Heart left ventricle (tissue), 16 donors: ENCODE data around the gene SLC25A4. TPM values are rescaled to one million over a fixed set of nuclear protein-coding genes. Genes with fewer than 3 reads are reported as not detected.

Experiments
- ATAC-seq, 4 donors: fragments of 200-7000 bp; cut with Tn5 transposase; one replicate each; pipeline ENCODE4 v1.9.1; 2020 to 2022; ENCODE audit warnings: moderate library complexity in 4 of 4, mild to moderate bottlenecking in 3 of 4, moderate number of reproducible peaks in 1 of 4
- DNase-seq, 5 donors: peaks; one replicate each; pipeline ENCODE4 v3.0.0-alpha.2; 2020
- H3K27ac ChIP-seq, 12 donors: fragments of 200-600 bp; sonication (generic) in 4 of 12; one replicate each; pipeline versions ENCODE4 v1.5.0 to v1.8.0; 2016 to 2022; ENCODE audit warnings: mild to moderate bottlenecking in 2 of 12
- H3K27me3 ChIP-seq, 9 donors: fragments of 200-600 bp; sonication (generic) in 2 of 9; one replicate each; pipeline versions ENCODE4 v1.5.1 to v1.8.0; 2016 to 2022; ENCODE audit warnings: mild to moderate bottlenecking in 3 of 9
- H3K36me3 ChIP-seq, 9 donors: fragments of 200-600 bp; sonication (generic) in 2 of 9; one replicate each; pipeline versions ENCODE4 v1.5.0 to v1.8.0; 2018 to 2022; ENCODE audit warnings: mild to moderate bottlenecking in 2 of 9
- H3K4me1 ChIP-seq, 12 donors: fragments of 200-600 bp; sonication (generic) in 4 of 12; one replicate each; pipeline versions ENCODE4 v1.5.0 to v1.8.0; 2016 to 2022; ENCODE audit warnings: mild to moderate bottlenecking in 3 of 12
- H3K4me3 ChIP-seq, 12 donors: fragments of 200-600 bp; sonication (generic) in 4 of 12; one replicate each; pipeline versions ENCODE4 v1.5.0 to v1.8.0; 2017 to 2022; ENCODE audit warnings: mild to moderate bottlenecking in 9 of 12, moderate library complexity in 4 of 12
- H3K9me3 ChIP-seq, 12 donors: fragments of 200-600 bp; sonication (generic) in 4 of 12; one replicate each; pipeline versions ENCODE4 v1.5.0 to v1.8.0; 2016 to 2022; ENCODE audit warnings: mild to moderate bottlenecking in 1 of 12
- POLR2A ChIP-seq, 2 donors: fragments of 450-650 bp; IDR thresholded peaks; one replicate each; pipeline ENCODE4 v1.6.1; 2017; ENCODE audit warnings: antibody characterized with exemption in 2 of 2, mild to moderate bottlenecking in 2 of 2, moderate library complexity in 2 of 2
- WGBS, 4 donors: extraction: QIAGEN DNeasy Blood & Tissue Kit in 2 of 4; methylation state at CpG; one replicate each; pipeline versions ENCODE4 v1.1.5 to v1.1.7; 2013 to 2018; 5-methylcytosine and 5-hydroxymethylcytosine counted together
- intact Hi-C, 10 donors: fragments of 100-400 bp; cut with DNase I; formaldehyde crosslinking; loops; one replicate each; pipeline versions ENCODE4 v1.11.1 to v1.14.2; 2022
- polyA plus RNA-seq, 2 donors: library from polyadenylated mRNA; stranded (reverse); fragments of 200-250 nt; gene quantifications; one replicate each; pipeline ENCODE4 v1.2.3, GENCODE V29; 2013
- total RNA-seq, 9 donors: library from RNA; depleted of rRNA in 2 of 9; stranded (reverse); fragments of >200 nt in 2 of 9; fragmentation: NEBNext Ultra II Directional in 3 of 9; extraction: Animal tissue kit (Norgen Biotek cat#: 25700) in 3 of 9; gene quantifications; one replicate each; pipeline versions ENCODE4 v1.1.0 to v1.2.4, GENCODE V29; 2016 to 2023
- TF ChIP-seq, protein P1 (sequence below), 12 donors: fragments of 200-600 bp; sonication (generic) in 4 of 12; IDR thresholded peaks; one replicate each; pipeline versions ENCODE4 v1.5.0 to v1.8.0; 2018 to 2022; ENCODE audit warnings: antibody characterized with exemption in 12 of 12, mild to moderate bottlenecking in 5 of 12
- donor health status: ischemic (EF 13 %, LVEDD 7.1; RV severe dilation, severe dysfunction).
- donor health status: healthy with polysubstance abuse.
- donor health status: DM: no; HTN: yes; CAD: no.
- donor health status: DM: no; HTN: no; CAD: no.
- donor health status: ischemic (EF 25% LVEDD 6.9; RV normal size, moderate dysfunction).
- donor health status: ischemic (EF 25% LVEDD 5.7; RV mildly dilated, moderate dysfunction).
- donor health status: healthy.
- donor health status: DM: yes; HTN: yes; CAD: no.
- donor health status: ischemic (EF 35%, LVEDD 5.7; RV mildly dilated, moderate dysfunction).
- donor health status: nonischemic (EF 11% LVEDD 7.7; RV severe dilation, severe dysfunction).
- donor health status: DM: yes; HTN: yes; CAD: no.
- donor health status: PGD.
- donor health status: ischemic (EF 29% LVEDD 5.4; RV normal size, mild dysfunction).
- donor health status: nonischemic (EF 23%, LVEDD 6.1; RV moderate dilation, normal function).

SLC25A4 gene
- total and polyA plus RNA-seq, 11 donors = 878 to 2,214 (median 1,482) TPM

DNA sequence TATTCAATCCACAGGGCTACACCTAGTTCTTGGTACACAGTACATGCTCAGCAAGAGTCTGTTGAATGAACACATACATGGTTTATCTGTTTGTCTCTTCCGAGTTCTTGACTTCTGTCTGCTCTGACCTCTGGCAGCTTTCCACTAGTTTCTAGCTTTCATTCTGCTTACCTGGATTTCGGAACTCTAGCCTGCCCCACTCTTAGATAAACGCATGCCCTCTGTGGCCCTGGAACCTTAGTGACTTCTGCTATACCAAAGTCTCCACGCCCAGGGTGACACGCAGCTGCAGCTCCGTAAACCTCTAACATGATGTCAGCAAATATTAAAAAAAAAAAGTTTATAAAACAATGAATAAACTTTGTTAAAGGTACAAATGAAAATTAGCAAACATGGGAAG is 1.3 kb upstream of the SLC25A4 start:
- TF ChIP-seq POLR2A (IDR thresholded peaks at IDR 0.05) = no peak
- TF ChIP-seq, protein P1, sequence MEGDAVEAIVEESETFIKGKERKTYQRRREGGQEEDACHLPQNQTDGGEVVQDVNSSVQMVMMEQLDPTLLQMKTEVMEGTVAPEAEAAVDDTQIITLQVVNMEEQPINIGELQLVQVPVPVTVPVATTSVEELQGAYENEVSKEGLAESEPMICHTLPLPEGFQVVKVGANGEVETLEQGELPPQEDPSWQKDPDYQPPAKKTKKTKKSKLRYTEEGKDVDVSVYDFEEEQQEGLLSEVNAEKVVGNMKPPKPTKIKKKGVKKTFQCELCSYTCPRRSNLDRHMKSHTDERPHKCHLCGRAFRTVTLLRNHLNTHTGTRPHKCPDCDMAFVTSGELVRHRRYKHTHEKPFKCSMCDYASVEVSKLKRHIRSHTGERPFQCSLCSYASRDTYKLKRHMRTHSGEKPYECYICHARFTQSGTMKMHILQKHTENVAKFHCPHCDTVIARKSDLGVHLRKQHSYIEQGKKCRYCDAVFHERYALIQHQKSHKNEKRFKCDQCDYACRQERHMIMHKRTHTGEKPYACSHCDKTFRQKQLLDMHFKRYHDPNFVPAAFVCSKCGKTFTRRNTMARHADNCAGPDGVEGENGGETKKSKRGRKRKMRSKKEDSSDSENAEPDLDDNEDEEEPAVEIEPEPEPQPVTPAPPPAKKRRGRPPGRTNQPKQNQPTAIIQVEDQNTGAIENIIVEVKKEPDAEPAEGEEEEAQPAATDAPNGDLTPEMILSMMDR (IDR thresholded peaks at IDR 0.05) = no peak
- Histone ChIP-seq H3K36me3 (peaks cover 0 to 22% (median 11%) of the 10 kb centered on the region in 9 donors), H3K27ac (peak overlapping the region; percentile 77 to 97 (median 88)), H3K9me3 (no peaks in the 10 kb centered on the region), H3K27me3 (peaks cover 0 to 15% (median 0%) of the 10 kb centered on the region in 9 donors), H3K4me3 (no peak overlapping the region), H3K4me1 (peaks cover 0 to 66% (median 29%) of the 10 kb centered on the region in 12 donors)
- DNase-seq (no peak), ATAC-seq (no peak)
- intact Hi-C loops = loop anchor here in 2 of 10 donors (5.0 to 10.0 kb wide), 2 partner anchors 41 to 317 kb away; partner anchors contain the start of gene ACSL1 (in 2 of the 2)
- 53 to 68% (median 57%) methylated on average over 6 of the region's 6 CpGs for WGBS, 4 donors

DNA sequence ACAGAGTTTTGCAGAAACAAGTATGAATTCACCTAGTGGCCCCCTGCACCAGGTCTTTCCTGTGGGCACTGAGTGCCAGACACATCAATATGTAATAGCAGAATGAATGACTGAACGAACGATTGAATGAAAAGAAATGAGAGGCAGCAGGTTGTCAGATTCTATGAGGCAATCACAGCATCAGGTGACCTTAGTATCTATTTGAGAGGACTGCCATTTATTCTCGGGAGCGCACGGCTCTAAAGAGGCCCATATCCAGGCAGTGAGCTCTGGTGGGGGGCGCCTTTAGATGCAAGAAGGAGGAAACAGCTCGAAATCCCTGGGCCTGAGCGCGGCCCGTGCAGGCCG is 528 bp upstream of the SLC25A4 start:
- intact Hi-C loops = loop anchor here in 2 of 10 donors (5.0 to 10.0 kb wide), 2 partner anchors 40 to 318 kb away; partner anchors contain the start of gene ACSL1 (in 2 of the 2)
- peaks cover 0 to 67% (median 27%) of the 10 kb centered on the region in 12 donors for H3K4me1 ChIP-seq
- WGBS, 4 donors = 6 to 16% (median 7%) methylated on average over 6 to 11 of the region's 11 CpGs
- ATAC-seq = no peak
- H3K9me3 ChIP-seq = no peaks in the 10 kb centered on the region
- H3K36me3 ChIP-seq = peaks cover 0 to 30% (median 18%) of the 10 kb centered on the region in 9 donors
- no peak for DNase-seq
- peak overlapping the region; percentile 77 to 97 (median 88) for H3K27ac ChIP-seq
- peak overlapping the region; percentile 43 to 89 (median 74) for H3K4me3 ChIP-seq
- H3K27me3 ChIP-seq = peaks cover 0 to 15% (median 0%) of the 10 kb centered on the region in 9 donors
- TF ChIP-seq POLR2A (IDR thresholded peaks at IDR 0.05) = no peak
- TF ChIP-seq, protein P1 (IDR thresholded peaks at IDR 0.05) = no peak

DNA sequence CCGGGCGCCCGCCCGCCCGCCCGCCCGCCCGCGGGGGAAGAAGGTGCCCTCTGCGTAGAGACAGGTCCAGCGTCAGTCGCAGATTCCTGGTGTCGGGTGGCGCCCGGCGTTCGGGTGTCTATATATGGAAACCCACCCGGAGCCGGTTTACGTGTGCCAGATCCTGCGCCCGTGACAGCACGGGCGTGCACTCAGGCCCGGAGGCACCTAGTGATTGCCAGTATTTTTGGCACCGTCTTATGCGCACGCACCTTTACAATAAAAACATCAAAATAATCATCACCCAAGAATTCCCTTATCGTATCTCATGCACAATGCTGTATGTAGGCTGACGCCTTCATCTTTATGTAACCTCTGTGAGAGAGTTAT is 519 bp downstream of the SLC25A4 start:
- Histone ChIP-seq H3K4me3 (peak overlapping the region; percentile 43 to 89 (median 74)), H3K36me3 (peaks cover 0 to 38% (median 20%) of the 10 kb centered on the region in 9 donors), H3K9me3 (no peaks in the 10 kb centered on the region), H3K27me3 (peaks cover 0 to 15% (median 0%) of the 10 kb centered on the region in 9 donors), H3K4me1 (peaks cover 0 to 67% (median 24%) of the 10 kb centered on the region in 12 donors), H3K27ac (peak overlapping the region; percentile 77 to 97 (median 88))
- TF ChIP-seq, protein P1 (IDR thresholded peaks at IDR 0.05) = no peak
- TF ChIP-seq POLR2A (IDR thresholded peaks at IDR 0.05) = no peak
- intact Hi-C loops = loop anchor here in 2 of 10 donors (5.0 to 10.0 kb wide), 2 partner anchors 39 to 319 kb away; partner anchors contain the start of gene ACSL1 (in 2 of the 2)
- whole genome bisulfite sequencing, 4 donors = 1 to 4% (median 1%) methylated on average over 14 to 30 of the region's 30 CpGs
- DNase-seq = peak; percentile 78 to 86 (median 79)
- peak; percentile 31 to 58 (median 46) for ATAC-seq

DNA sequence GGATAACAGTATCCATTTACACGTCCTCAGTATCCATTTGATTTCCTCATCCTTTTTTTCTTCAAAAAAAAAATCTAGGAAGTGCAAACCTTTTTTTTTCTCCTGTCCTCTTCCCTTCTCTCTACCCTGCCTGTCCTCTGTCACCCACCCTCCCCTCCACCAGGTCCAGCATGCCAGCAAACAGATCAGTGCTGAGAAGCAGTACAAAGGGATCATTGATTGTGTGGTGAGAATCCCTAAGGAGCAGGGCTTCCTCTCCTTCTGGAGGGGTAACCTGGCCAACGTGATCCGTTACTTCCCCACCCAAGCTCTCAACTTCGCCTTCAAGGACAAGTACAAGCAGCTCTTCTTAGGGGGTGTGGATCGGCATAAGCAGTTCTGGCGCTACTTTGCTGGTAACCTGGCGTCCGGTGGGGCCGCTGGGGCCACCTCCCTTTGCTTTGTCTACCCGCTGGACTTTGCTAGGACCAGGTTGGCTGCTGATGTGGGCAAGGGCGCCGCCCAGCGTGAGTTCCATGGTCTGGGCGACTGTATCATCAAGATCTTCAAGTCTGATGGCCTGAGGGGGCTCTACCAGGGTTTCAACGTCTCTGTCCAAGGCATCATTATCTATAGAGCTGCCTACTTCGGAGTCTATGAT is 1.7 kb downstream of the SLC25A4 start:
- H3K4me1 ChIP-seq = peaks cover 0 to 59% (median 22%) of the 10 kb centered on the region in 12 donors
- peaks cover 0 to 15% (median 0%) of the 10 kb centered on the region in 9 donors for H3K27me3 ChIP-seq
- H3K36me3 ChIP-seq = peaks cover 0 to 43% (median 20%) of the 10 kb centered on the region in 9 donors
- no peaks in the 10 kb centered on the region for H3K9me3 ChIP-seq
- H3K4me3 ChIP-seq = peak overlapping the region; percentile 43 to 89 (median 74)
- DNase-seq (no peak), ATAC-seq (no peak)
- 37 to 64% (median 51%) methylated on average over 13 to 16 of the region's 16 CpGs for WGBS, 4 donors
- intact Hi-C loops = loop anchor here in 4 of 10 donors (5.0 to 10.0 kb wide), 2 partner anchors 38 to 320 kb away; partner anchors contain the start of gene ACSL1 (in 2 of the 4)
- TF ChIP-seq, protein P1 (IDR thresholded peaks at IDR 0.05) = no peak
- peak in 1 of 2 donors; percentile 11 for TF ChIP-seq POLR2A (IDR thresholded peaks at IDR 0.05)
- H3K27ac ChIP-seq = peak overlapping the region; percentile 77 to 97 (median 88)
